Measurements from ENCODE around the gene KSR2.

The KSR2 gene

GRCh38 chr12:117470804-117471203 lies 498.0 kb downstream of the KSR2 start:
- no peak for TF ChIP-seq CTCF (IDR thresholded peaks at IDR 0.05; ENCODE audit: low read depth, low read length)
- H3K4me3 ChIP-seq (ENCODE audit: low read depth, low read length), result no peak overlapping the region

- no peak for TF ChIP-seq CTCF (IDR thresholded peaks at IDR 0.05; ENCODE audit: low read depth, low read length)
- no peak overlapping the region for H3K4me3 ChIP-seq (ENCODE audit: low read depth, low read length)
Observed at GRCh38 chr12:117469883-117470483, 498.8 kb downstream of the KSR2 start.

GRCh38 chr12:117468016-117468415 lies 500.8 kb downstream of the KSR2 start:
- no peak overlapping the region for H3K4me3 ChIP-seq (ENCODE audit: low read depth, low read length)
- TF ChIP-seq CTCF (IDR thresholded peaks at IDR 0.05; ENCODE audit: low read depth, low read length), result no peak

GRCh38 chr12:117467588-117467987 lies 501.2 kb downstream of the KSR2 start:
- H3K4me3 ChIP-seq (ENCODE audit: low read depth, low read length), result no peak overlapping the region
- TF ChIP-seq CTCF (IDR thresholded peaks at IDR 0.05; ENCODE audit: low read depth, low read length), result no peak

- TF ChIP-seq CTCF (IDR thresholded peaks at IDR 0.05; ENCODE audit: low read depth, low read length), result no peak
Observed at GRCh38 chr12:117466677-117467362, 502.0 kb downstream of the KSR2 start.

GRCh38 chr12:117461732-117462131 lies 507.1 kb downstream of the KSR2 start:
- no peak overlapping the region for H3K4me3 ChIP-seq (ENCODE audit: low read depth, low read length)
- no peak for TF ChIP-seq CTCF (IDR thresholded peaks at IDR 0.05; ENCODE audit: low read depth, low read length)

More at GRCh38 chr12:117466677-117467362, 502.0 kb downstream of the KSR2 start:
- H3K4me3 ChIP-seq (ENCODE audit: low read depth, low read length), result no peak overlapping the region

GRCh38 chr12:117459229-117459628 lies 509.6 kb downstream of the KSR2 start:
- no peak for TF ChIP-seq CTCF (IDR thresholded peaks at IDR 0.05; ENCODE audit: low read depth, low read length)
- H3K4me3 ChIP-seq (ENCODE audit: low read depth, low read length), result no peak overlapping the region
